Gastrocnemius medialis (tissue), 4 donors: Measurements from ENCODE around the gene CALU.

ENCODE experiments used
- POLR2A ChIP-seq, 2 donors: fragments of 450-650 bp; IDR thresholded peaks; one replicate each; pipeline ENCODE4 v1.6.1; 2017; ENCODE audit warnings: antibody characterized with exemption in 2 of 2, mild to moderate bottlenecking in 2 of 2, moderate library complexity in 2 of 2
- TF ChIP-seq, protein P1 (sequence below), 5 experiments: fragments of 450-650 bp in 3 of 5; fragments of 200-600 bp in 2 of 5; sonication (generic) in 2 of 5; IDR thresholded peaks in 4 of 5; conservative IDR thresholded peaks in 1 of 5; 1 replicate in 4 of 5; 2 replicates in 1 of 5; pipeline ENCODE4 v1.5.1; 2016 to 2019; ENCODE audit warnings: antibody characterized with exemption in 5 of 5, mild to moderate bottlenecking in 3 of 5, moderate library complexity in 3 of 5

DNA sequence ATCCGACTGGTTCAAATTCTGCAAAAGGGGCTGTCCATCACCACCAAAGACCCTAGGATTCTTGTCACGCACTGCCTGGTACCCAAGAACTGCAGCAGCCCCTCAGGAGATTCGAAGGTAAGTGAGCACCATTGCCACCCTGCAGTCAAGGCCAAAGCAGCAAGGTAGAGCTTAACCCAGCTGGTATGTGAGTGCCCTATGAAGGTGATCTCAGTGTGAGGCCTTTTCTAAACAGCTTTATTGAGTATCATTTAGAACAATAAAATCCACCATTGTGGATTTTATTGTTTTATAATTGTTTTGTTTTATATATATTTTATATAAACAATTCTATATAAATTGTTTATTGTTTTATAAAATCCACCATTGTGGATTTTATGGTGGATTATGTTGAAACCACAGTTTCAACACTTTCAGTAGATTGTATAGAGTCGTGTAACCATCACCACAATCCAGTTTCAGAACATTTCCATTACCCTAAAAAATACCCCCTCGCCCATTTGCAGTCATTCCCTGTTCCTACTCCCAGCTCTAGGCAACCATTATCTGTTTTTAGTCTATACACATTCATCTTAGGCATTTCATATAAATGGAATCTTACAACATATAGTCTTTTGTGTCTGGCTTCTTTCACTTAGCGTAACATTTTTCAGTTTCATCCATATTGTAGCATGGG, 20.1 kb upstream of the CALU start:
- TF ChIP-seq, protein P1, sequence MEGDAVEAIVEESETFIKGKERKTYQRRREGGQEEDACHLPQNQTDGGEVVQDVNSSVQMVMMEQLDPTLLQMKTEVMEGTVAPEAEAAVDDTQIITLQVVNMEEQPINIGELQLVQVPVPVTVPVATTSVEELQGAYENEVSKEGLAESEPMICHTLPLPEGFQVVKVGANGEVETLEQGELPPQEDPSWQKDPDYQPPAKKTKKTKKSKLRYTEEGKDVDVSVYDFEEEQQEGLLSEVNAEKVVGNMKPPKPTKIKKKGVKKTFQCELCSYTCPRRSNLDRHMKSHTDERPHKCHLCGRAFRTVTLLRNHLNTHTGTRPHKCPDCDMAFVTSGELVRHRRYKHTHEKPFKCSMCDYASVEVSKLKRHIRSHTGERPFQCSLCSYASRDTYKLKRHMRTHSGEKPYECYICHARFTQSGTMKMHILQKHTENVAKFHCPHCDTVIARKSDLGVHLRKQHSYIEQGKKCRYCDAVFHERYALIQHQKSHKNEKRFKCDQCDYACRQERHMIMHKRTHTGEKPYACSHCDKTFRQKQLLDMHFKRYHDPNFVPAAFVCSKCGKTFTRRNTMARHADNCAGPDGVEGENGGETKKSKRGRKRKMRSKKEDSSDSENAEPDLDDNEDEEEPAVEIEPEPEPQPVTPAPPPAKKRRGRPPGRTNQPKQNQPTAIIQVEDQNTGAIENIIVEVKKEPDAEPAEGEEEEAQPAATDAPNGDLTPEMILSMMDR (IDR thresholded peaks at IDR 0.05 in 4 of 5, conservative IDR thresholded peaks at IDR 0.05 in 1 of 5): no peak
- no peak for TF ChIP-seq POLR2A (IDR thresholded peaks at IDR 0.05)
